HepG2 (cell line): Measurements from ENCODE around the gene TST. TPM values are rescaled to one million over a fixed set of nuclear protein-coding genes. Genes with fewer than 3 reads are reported as not detected.

Experiments used
- ATAC-seq: fragments of 200-7000 bp; cut with Tn5 transposase; 3 replicates; pipeline ENCODE4 v1.9.1; 2020; ENCODE audit warnings: mild to moderate bottlenecking, moderate library complexity
- BruUV-seq: library from RNA; stranded (reverse); fragments of 400-500 nt; replicated peaks from 2 replicates; lab custom pipeline; 2021; lab: Mats Ljungman, UMichigan
- CTCF ChIA-PET: fragments of 300-600 bp; formaldehyde crosslinking; extraction: SDS; loops from one replicate; lab custom pipeline; 2021; ENCODE audit warnings: low total read pairs, inconsistent platforms, low intra/inter-chr PET ratio; lab: Yijun Ruan, JAX
- POLR2A ChIA-PET: fragments of 350-600 bp; sonication (Branson Sonifier 250); formaldehyde crosslinking; loops from one replicate; lab custom pipeline; 2020; ENCODE audit warnings: antibody characterized with exemption, inconsistent platforms; lab: Yijun Ruan, JAX
- DNase-seq: peaks from one replicate; pipeline ENCODE4 v3.0.0-alpha.2; 2015; ENCODE audit warnings: low spot score
- FAIRE-seq: peaks from 3 replicates; lab custom pipeline; 2011; peaks lifted over from hg19 to GRCh38; lab: Jason Lieb, UNC
- H2AFZ ChIP-seq: one replicate; pipeline ENCODE4 v1.6.1; 2011; ENCODE audit warnings: low read length, inconsistent platforms
- H3K27ac ChIP-seq: fragments of 300-600 bp; 3 replicates; pipeline ENCODE4 v1.8.0; 2011; ENCODE audit warnings: mixed run types, mild to moderate bottlenecking, mixed read lengths, low read length, inconsistent platforms; ENCODE audit not compliant: insufficient read depth; ENCODE audit errors: extremely low read length
- H3K27me3 ChIP-seq, 2 experiments: fragments of 200-600 bp in 1 of 2; 2 replicates in 1 of 2; 3 replicates in 1 of 2; pipeline versions ENCODE4 v1.6.0 to v1.8.0; 2011; ENCODE audit warnings: low read length in 2 of 2, mild to moderate bottlenecking in 2 of 2, moderate library complexity in 2 of 2, inconsistent platforms in 1 of 2; ENCODE audit not compliant: insufficient read depth in 2 of 2, control insufficient read depth in 1 of 2
- H3K36me3 ChIP-seq, 2 experiments: fragments of 200-600 bp in 1 of 2; replicated peaks in 1 of 2; 2 replicates in 1 of 2; 3 replicates in 1 of 2; pipeline versions ENCODE4 v1.5.1 to v1.8.0; 2011; ENCODE audit warnings: low read length in 2 of 2, inconsistent platforms in 1 of 2; ENCODE audit not compliant: insufficient read depth in 2 of 2, control insufficient read depth in 1 of 2
- H3K4me1 ChIP-seq: 2 replicates; pipeline ENCODE4 v1.5.1; 2012; ENCODE audit warnings: low read length, inconsistent platforms; ENCODE audit not compliant: insufficient read depth
- H3K4me2 ChIP-seq: 2 replicates; pipeline ENCODE4 v1.6.0; 2011; ENCODE audit warnings: low read depth, low read length, inconsistent platforms
- H3K4me3 ChIP-seq, 3 experiments: fragments of 200-600 bp in 1 of 3; sonication (generic), shearing (Covaris generic) in 1 of 3; replicated peaks in 1 of 3; 2 replicates each; pipeline ENCODE4 v1.5.1; 2011 to 2016; ENCODE audit warnings: low read length in 3 of 3, inconsistent platforms in 2 of 3, low read depth in 2 of 3, mild to moderate bottlenecking in 2 of 3, control low read depth in 1 of 3, mixed read lengths in 1 of 3; ENCODE audit not compliant: insufficient read depth in 1 of 3
- H3K79me2 ChIP-seq: one replicate; pipeline ENCODE4 v1.6.1; 2011; ENCODE audit warnings: low read length, inconsistent platforms; ENCODE audit not compliant: insufficient read depth
- H3K9ac ChIP-seq: 2 replicates; pipeline ENCODE4 v1.6.0; 2011; ENCODE audit warnings: mild to moderate bottlenecking, low read depth, low read length, inconsistent platforms; ENCODE audit not compliant: insufficient read depth
- H3K9me3 ChIP-seq: 2 replicates; pipeline ENCODE4 v1.5.1; 2012; ENCODE audit warnings: mild to moderate bottlenecking, low read length
- H4K20me1 ChIP-seq: 2 replicates; pipeline ENCODE4 v1.6.0; 2011; ENCODE audit warnings: inconsistent platforms, mild to moderate bottlenecking, low read length, moderate library complexity; ENCODE audit not compliant: insufficient read depth
- HMG20A ChIP-seq: IDR thresholded peaks from 2 replicates; pipeline ENCODE4 v1.6.1; 2016; ENCODE audit warnings: borderline replicate concordance
- HOXD1 ChIP-seq: sonication (generic); formaldehyde crosslinking; IDR thresholded peaks from 2 replicates; pipeline ENCODE4 v1.5.0; 2020; ENCODE audit warnings: missing genetic modification reagents
- KLF16 ChIP-seq, 2 experiments: sonication (generic) in 1 of 2; formaldehyde crosslinking in 1 of 2; IDR thresholded peaks; 2 replicates each; pipeline versions ENCODE4 v1.6.1 to v1.8.0; 2016 to 2023; ENCODE audit warnings: missing genetic modification reagents in 2 of 2, missing compliant biosample characterization in 1 of 2
- NFKB2 ChIP-seq: sonication (generic); formaldehyde crosslinking; IDR thresholded peaks from 2 replicates; pipeline ENCODE4 v1.4.0; 2020; ENCODE audit warnings: missing genetic modification reagents, borderline replicate concordance
- REST ChIP-seq, 2 experiments: IDR thresholded peaks; 2 replicates each; pipeline ENCODE4 v1.6.1; 2011 to 2012; ENCODE audit warnings: low read length in 2 of 2, borderline replicate concordance in 1 of 2, low read depth in 1 of 2, mild to moderate bottlenecking in 1 of 2, moderate library complexity in 1 of 2
- SRSF1 ChIP-seq: fragments of 200-400 bp; formaldehyde crosslinking; optimal IDR thresholded peaks from 2 replicates; pipeline ENCODE3; 2017; ENCODE audit warnings: mild to moderate bottlenecking, low read depth, low read length, moderate library complexity
- SUZ12 ChIP-seq: fragments of 150-350 bp; IDR thresholded peaks from 2 replicates; pipeline ENCODE4 v1.6.1; 2014; ENCODE audit warnings: low read depth, low read length
- TAF1 ChIP-seq: sonication (generic); formaldehyde crosslinking; IDR thresholded peaks from 2 replicates; pipeline ENCODE4 v1.4.0; 2020; ENCODE audit warnings: missing genetic modification reagents
- U2AF1 ChIP-seq: fragments of 200-400 bp; formaldehyde crosslinking; optimal IDR thresholded peaks from 2 replicates; pipeline ENCODE3; 2017; ENCODE audit warnings: mild to moderate bottlenecking, low read depth, low read length
- ZKSCAN8 ChIP-seq: IDR thresholded peaks from 2 replicates; pipeline ENCODE4 v1.6.1; 2016; ENCODE audit warnings: borderline replicate concordance, missing genetic modification reagents, missing compliant biosample characterization
- ZNF253 ChIP-seq: sonication (generic); formaldehyde crosslinking; IDR thresholded peaks from 2 replicates; pipeline ENCODE4 v1.8.0; 2022; ENCODE audit warnings: mild to moderate bottlenecking, missing genetic modification reagents, borderline replicate concordance
- ZNF264 ChIP-seq: sonication (generic); formaldehyde crosslinking; IDR thresholded peaks from 2 replicates; pipeline ENCODE4 v1.4.0; 2020; ENCODE audit warnings: missing genetic modification reagents
- ZNF317 ChIP-seq: sonication (generic); formaldehyde crosslinking; IDR thresholded peaks from 2 replicates; pipeline ENCODE4 v1.5.0; 2020; ENCODE audit warnings: mild to moderate bottlenecking, missing genetic modification reagents
- ZNF331 ChIP-seq: sonication (generic); formaldehyde crosslinking; IDR thresholded peaks from 2 replicates; pipeline ENCODE4 v1.4.0; 2020; ENCODE audit warnings: missing genetic modification reagents
- ZNF704 ChIP-seq: sonication (generic); formaldehyde crosslinking; IDR thresholded peaks from 2 replicates; pipeline ENCODE4 v1.8.1; 2023; ENCODE audit warnings: mild to moderate bottlenecking, inconsistent platforms, moderate library complexity, missing genetic modification reagents, borderline replicate concordance
- ZSCAN30 ChIP-seq: sonication (generic); formaldehyde crosslinking; IDR thresholded peaks from 2 replicates; pipeline ENCODE4 v1.5.0; 2020; ENCODE audit warnings: mild to moderate bottlenecking, missing genetic modification reagents
- WGBS: methylation state at CpG from one replicate; pipeline ENCODE4 v1.1.6; 2017; ENCODE audit warnings: low lambda C conversion rate; 5-methylcytosine and 5-hydroxymethylcytosine counted together
- in situ Hi-C: cut with HindIII; loops from 2 replicates; pipeline ENCODE4 v1.10.0; 2017; ENCODE audit warnings: low pct_unique_long_range_greater_than_20kb; ENCODE audit not compliant: extremely low pct_ligation_motif_present
- intact Hi-C: fragments of 100-400 bp; cut with micrococcal nuclease; formaldehyde crosslinking; loops from one replicate; pipeline ENCODE4 v1.10.0; 2022; ENCODE audit not compliant: unreplicated experiment
- polyA plus RNA-seq, 8 experiments: library from polyadenylated mRNA; depleted of rRNA in 3 of 8; stranded (reverse) in 7 of 8; unstranded in 1 of 8; fragments of >200 nt; fragmentation: Illumina TruSeq in 4 of 8; extraction: Trizol in 4 of 8; gene quantifications; 2 replicates each; pipeline versions ENCODE4 v1.2.1 to v1.2.3, GENCODE V29; 2011 to 2016; ENCODE audit warnings: low read depth in 4 of 8, missing spikeins in 1 of 8, mixed read lengths in 1 of 8; ENCODE audit not compliant: insufficient read depth in 1 of 8
- total RNA-seq, 5 experiments: library from RNA; depleted of rRNA; stranded (reverse); fragments of >200 nt; fragmentation: Illumina TruSeq; extraction: Trizol; gene quantifications; 2 replicates each; pipeline ENCODE4 v1.2.3, GENCODE V29; 2016; ENCODE audit warnings: low read depth in 1 of 5

TST gene
- total and polyA plus RNA-seq, 2 of the 13 experiments (the other 11 are each of a cell fraction or from before 2014, with no cell fraction given), result 44.6 to 63.6 TPM

- in situ Hi-C loops (no loop called here), intact Hi-C loops (no loop called here)
- no peak overlapping the region for H3K4me2 ChIP-seq
- WGBS, result 64% methylated on average over 10 of the region's 10 CpGs
- no peak overlapping the region for H3K27ac ChIP-seq
- H3K9ac ChIP-seq, result no peak overlapping the region
- no peaks in the 10 kb centered on the region for H3K79me2 ChIP-seq
- H3K4me3 ChIP-seq, result no peak overlapping the region
- no TSS peak for BruUV-seq
- peaks cover 8% of the 10 kb centered on the region for H3K4me1 ChIP-seq
- peaks cover 6% of the 10 kb centered on the region; the same call in 1 of the 2 replicates for H3K9me3 ChIP-seq
- no peak for TF ChIP-seq NFKB2 (CRISPR knock-in tag)
- TF ChIP-seq HMG20A (CRISPR knock-in tag), result no peak
- TF ChIP-seq KLF16 (CRISPR knock-in tag; IDR thresholded peaks at IDR 0.05), result no peak
- no peak for TF ChIP-seq HOXD1 (CRISPR knock-in tag)
- TF ChIP-seq ZSCAN30, result no peak
- DNase-seq (no peak), FAIRE-seq (no peak), ATAC-seq (no peak)
- no peaks in the 10 kb centered on the region for H3K27me3 ChIP-seq
- no peaks in the 10 kb centered on the region for H3K36me3 ChIP-seq
- no peaks in the 10 kb centered on the region for H4K20me1 ChIP-seq
- CTCF ChIA-PET, result no interaction called here
- POLR2A ChIA-PET, result no interaction called here
- H2AFZ ChIP-seq, result no peak overlapping the region
Measured at GRCh38 chr22:37067428-37067827, 48.2 kb upstream of the TST start.

GRCh38 chr22:37065961-37066360 is 46.7 kb upstream of the TST start:
- Histone ChIP-seq H3K9ac (no peak overlapping the region), H3K4me1 (peaks cover 19% of the 10 kb centered on the region), H3K9me3 (no peaks in the 10 kb centered on the region), H3K4me2 (no peak overlapping the region), H3K27ac (no peak overlapping the region), H3K36me3 (no peaks in the 10 kb centered on the region), H4K20me1 (no peaks in the 10 kb centered on the region), H3K4me3 (no peak overlapping the region), H2AFZ (no peak overlapping the region), H3K79me2 (no peaks in the 10 kb centered on the region), H3K27me3 (no peaks in the 10 kb centered on the region)
- FAIRE-seq, result no peak
- CTCF ChIA-PET, result no interaction called here
- POLR2A ChIA-PET, result interaction anchor here (1.0 kb wide), 1 partner anchor 14 kb away, joined by 3 read pairs; no protein-coding TSS in a partner anchor
- ATAC-seq, result no peak
- intact Hi-C loops (no loop called here), in situ Hi-C loops (no loop called here)
- DNase-seq, result no peak
- no TSS peak for BruUV-seq
- WGBS, result 0% methylated on average over 1 of the region's 9 CpGs
- no peak for TF ChIP-seq TAF1
- TF ChIP-seq U2AF1, result no peak
- no peak for TF ChIP-seq SRSF1
- TF ChIP-seq ZKSCAN8 (CRISPR knock-in tag), result no peak
- no peak for TF ChIP-seq ZNF704 (CRISPR knock-in tag)
- no peak for TF ChIP-seq ZNF317 (CRISPR knock-in tag)
- TF ChIP-seq REST (IDR thresholded peaks at IDR 0.05; ENCODE audit: borderline replicate concordance in 1 of 2, low read depth in 1 of 2, low read length in 2 of 2), result no peak
- TF ChIP-seq ZNF264 (CRISPR knock-in tag), result no peak
- TF ChIP-seq SUZ12, result no peak
- no peak for TF ChIP-seq ZNF253
- TF ChIP-seq ZNF331 (CRISPR knock-in tag), result no peak
